SHP77 treated with DMSO at 0.1 percent for 48 hours (cell line): Measurements from ENCODE around the gene TMEM52B.
"Not testable (repeated sequence)": the region's sequence is repeated elsewhere in the genome, so short reads cannot be mapped to it uniquely, and the experiment has no call there.

Source experiments
- DNase-seq: peaks from one replicate; lab custom pipeline; 2025; lab: John Stamatoyannopoulos, UW

TMEM52B gene

DNA sequence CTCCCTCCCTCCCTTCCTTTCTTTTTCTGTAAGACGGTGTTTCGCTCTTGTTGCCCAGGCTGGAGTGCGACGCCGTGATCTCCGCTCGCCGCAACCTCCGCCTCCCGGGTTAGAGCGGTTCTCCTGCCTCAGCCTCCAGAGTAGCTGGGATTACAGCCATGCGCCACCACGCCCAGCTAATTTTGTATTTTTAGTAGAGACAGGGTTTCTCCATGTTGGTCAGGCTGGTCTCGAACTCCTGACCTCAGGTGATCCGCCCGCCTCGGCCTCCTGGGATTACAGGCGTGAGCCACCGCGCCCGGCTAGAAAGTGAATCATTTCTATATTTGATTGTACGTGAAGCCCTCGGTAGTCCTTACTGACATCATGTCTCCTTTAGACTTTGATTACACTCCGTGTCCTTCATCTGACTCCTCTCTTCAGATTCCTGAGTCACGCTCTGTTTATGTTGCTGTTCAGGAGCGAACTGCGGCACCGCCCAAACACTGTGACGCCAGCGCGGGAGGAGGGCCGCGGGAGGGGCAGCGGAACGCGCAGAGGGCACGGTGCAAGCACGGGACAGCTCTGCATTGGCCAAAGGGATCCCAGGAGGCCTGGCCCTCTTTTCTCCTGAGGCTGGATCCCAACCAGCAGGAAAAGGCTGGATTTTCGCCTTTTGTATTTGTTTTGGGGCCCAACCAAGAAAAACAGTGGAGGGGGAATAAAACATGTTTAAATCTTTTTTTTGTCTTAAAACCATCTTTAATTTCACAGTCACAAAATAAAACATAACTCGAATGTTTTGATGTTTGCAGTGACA lies 33.3 kb downstream of the TMEM52B start:
- DNase-seq = peak; percentile 53

DNA sequence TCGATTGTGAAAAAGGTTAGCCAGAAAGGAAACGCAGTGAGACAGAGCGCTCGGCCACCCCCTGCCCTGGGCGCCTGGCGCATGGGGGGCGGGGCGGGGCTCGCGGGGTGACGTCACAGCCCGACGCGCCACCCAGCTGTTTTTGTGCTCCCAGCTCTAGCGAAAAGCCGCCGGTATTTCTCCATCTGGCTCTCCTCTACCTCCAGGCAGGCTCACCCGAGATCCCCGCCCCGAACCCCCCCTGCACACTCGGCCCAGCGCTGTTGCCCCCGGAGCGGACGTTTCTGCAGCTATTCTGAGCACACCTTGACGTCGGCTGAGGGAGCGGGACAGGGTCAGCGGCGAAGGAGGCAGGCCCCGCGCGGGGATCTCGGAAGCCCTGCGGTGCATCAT lies 33.9 kb downstream of the TMEM52B start, which contains the start of gene GABARAPL1:
GABARAPL1 (plus strand) TSS at position 139 of the 393 bp plus-strand sequence; CDS start at position 392, 253 bp downstream.
- DNase-seq = no peak

DNA sequence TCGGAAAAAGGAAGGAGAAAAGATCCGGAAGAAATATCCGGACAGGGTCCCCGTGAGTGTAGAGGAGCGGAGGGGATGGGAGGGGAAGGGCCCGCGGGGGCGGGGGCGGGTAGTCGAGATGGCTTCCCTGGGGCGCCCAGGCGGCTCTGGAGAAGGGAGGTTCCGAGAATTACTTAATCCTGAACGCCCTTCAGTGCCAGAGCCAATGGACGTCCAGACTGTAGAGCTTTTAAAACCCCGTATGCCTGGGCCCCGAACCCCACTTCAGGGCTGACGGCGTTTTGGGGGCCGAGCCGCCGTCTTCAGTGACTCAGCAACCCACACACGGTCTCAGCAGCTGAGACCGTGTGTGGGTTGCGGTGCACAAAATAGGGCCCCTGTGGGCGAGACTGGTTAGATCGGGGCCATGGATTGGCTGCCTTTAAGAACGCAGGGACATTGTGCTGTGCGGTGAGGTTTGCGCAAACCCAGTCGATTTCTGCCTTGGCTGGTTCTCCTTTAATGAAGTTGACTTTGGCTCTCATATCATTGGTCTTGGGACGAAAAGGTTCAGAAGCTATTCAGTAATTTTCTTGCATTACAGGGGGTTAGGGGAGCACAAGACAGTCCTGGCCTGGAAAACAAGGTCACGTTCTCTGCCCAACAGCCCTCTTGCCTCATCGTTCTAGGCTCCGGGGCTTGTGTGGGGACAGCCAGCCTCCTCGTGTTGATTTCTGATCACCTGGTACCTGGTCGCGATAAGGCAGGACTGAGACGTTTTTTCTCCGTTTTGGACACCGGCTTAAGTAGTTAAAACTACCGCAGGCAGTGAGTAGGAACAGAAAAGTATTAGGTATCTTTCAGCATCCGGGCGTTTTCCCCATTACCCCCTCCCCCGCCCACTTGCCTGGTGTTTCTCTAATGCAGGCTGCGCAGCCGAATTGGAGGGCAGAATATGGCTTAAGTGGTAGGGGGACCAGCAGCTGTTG lies 34.6 kb downstream of the TMEM52B start:
- no peak for DNase-seq

DNA sequence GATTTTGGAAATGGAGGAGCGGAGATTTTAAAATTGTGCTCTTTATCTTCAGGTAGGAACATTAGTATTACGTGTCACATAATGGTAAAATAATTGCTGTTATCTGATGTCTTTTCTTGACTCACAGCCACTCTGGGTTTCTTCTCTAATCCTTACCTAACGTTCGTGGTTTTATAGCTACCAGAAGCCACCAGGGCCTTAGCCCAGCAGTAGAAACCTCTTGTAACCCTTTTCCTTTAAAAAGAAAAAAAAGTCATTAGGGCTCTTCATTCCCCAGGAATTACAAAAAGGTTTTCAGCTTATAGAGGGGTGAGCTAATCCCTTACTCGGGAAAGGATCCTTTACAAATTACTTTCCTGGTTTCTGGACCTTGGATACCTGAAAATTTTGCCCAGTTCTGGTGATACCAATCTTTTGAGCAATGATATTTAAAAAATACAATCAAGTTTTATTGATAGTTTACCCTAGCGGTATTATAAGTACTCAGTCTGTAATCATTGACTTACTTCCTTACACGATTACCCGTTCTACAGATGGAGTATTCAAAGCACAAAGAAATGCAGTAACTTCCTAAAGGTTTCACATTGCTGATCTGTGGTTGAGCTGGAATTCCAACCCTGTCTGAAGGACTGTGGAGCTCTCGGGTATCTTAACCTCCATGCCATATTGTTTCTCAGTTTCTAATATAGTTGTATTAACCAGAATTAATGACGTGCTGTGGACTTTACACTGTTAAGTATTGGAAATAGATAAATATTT lies 35.5 kb downstream of the TMEM52B start:
- DNase-seq = no peak

DNA sequence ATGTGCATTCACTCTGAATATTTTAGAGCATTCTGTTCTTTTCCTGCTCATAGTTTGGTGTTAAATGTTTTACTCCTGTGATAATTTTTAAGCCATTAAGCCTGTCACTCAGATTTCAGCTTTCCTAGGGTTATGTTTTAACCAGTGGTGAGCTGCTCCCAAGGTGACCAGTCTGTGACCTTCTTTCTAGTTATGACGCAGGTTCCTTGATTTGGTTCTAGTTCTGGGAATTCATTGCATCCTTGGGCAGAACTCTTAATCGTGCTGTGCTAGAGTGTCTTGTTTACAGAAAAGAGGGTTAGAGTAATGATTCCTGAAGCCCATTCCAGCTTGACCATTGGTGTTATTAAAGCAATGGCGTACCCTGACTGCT lies 36.0 kb downstream of the TMEM52B start:
- DNase-seq = no peak

DNA sequence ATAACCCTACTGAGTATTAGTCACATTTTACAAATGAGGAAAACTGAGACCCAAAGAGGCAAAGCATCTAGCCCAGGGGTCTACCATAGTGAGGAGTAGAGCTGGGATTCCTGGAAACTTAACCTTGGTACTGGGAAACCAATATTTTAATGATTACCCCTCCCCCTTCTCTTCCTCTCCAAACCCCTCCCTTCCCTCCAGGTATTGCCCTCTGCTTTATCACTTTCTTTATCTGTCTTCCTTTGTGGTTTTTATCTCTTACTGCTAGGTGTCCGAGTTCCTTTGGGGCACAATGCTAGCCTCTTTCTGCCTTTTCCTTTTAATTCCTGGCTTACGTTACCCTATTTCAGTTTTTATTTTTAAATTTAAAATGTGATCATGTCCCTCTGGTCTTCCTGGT lies 36.6 kb downstream of the TMEM52B start:
- no peak for DNase-seq

DNA sequence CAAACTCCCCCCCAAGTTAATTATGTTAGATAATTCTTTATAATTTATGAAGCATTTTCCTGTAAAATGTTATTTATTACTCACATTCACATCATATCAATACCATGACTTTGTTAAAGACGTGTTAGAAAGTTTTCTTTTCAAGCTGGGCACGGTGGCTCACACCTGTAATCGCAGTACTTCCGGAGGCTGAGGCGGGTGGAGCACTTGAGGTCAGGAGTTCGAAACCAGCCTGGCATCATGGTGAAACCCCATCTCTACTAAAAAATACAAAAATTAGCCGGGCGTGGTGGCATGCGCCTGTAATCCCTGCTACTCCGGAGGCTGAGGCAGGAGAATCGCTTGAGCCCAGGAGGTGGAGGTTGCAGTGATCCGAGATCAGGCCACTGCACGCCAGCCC lies 37.1 kb downstream of the TMEM52B start:
- not testable (repeated sequence) for DNase-seq

DNA sequence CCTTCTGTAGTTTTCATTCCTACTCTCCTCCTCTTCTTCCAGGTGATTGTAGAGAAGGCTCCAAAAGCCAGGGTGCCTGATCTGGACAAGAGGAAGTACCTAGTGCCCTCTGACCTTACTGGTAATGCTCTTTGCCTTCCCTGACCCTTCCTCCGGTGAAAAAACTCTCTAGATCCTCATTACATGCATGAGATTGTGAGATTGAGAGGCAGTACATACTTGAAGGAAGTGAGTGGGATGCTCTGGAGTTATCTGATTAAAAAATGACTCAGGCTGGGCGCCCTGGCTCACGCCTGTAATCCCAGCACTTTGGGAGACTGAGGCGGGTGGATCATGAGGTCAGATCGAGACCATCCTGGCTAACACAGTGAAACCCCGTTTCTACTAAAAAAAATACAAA lies 39.2 kb downstream of the TMEM52B start:
- no peak for DNase-seq

DNA sequence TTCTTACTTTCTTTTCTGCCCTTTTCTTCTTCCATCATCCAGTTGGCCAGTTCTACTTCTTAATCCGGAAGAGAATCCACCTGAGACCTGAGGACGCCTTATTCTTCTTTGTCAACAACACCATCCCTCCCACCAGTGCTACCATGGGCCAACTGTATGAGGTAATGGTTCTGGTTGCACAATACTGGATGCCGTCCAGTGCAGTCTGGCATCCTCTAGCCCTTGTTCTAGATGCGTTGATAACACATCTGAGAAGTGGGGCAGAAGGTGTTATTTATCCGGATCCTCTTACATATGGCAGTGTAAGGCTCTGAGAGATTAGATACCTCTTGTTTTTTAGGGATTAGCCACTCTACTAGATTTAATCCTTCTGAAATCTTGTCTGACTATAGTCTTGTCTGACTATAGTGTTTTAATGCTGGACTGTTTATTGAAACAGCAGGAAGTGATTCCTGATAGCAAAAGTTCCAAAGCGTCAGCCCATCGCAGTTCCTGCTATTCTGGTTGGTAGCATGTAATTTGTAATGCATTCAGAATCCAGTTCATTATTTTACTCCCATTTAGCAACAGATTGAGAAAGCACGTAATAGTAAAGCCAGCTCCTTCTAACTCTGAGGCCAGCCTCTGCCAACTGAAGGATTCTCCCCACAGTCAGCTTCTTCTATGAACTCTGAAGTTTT lies 41.7 kb downstream of the TMEM52B start:
- no peak for DNase-seq

DNA sequence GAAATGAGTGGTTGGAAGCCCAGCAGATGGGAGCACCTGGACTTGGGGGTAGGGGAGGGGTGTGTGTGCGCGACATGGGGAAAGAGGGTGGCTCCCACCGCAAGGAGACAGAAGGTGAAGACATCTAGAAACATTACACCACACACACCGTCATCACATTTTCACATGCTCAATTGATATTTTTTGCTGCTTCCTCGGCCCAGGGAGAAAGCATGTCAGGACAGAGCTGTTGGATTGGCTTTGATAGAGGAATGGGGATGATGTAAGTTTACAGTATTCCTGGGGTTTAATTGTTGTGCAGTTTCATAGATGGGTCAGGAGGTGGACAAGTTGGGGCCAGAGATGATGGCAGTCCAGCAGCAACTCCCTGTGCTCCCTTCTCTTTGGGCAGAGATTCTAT lies 43.0 kb downstream of the TMEM52B start:
- no peak for DNase-seq

DNA sequence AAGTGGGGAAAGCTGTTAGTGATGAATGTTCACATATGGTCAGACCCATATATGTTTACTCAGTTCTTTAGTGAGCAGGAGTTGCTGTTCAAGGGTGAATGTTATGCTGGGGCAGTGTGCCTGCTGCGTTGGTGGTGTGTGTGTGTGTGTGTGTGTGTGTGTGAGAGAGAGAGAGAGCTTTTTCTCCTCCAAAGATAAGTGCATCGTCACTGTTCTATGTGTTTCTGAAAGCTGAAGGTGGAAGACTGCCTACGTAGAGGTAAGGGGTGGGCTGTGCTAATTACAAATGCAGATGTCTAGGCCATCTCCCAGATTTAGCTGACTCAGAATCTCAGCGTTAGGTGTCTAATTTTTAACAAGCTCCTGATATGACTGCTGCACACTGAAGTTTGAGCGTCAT lies 44.4 kb downstream of the TMEM52B start:
- no peak for DNase-seq

DNA sequence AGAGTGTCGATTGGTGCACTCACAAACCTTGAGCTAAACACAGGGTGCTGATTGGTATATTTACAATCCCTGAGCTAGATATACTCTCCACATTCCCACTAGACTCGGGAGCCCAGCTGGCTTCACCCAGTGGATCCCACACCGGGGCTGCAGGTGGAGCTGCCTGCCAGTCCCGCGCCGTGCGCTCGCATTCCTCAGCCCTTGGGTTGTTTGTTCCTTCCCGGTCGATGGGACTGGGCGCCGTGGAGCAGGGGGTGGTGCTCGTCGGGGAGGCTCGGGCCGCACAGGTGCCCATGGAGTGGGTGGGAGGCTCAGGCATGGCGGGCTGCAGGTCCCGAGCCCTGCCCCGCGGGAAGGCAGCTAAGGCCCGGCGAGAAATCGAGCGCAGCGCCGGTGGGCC lies 46.6 kb downstream of the TMEM52B start:
- DNase-seq = not testable (repeated sequence)

DNA sequence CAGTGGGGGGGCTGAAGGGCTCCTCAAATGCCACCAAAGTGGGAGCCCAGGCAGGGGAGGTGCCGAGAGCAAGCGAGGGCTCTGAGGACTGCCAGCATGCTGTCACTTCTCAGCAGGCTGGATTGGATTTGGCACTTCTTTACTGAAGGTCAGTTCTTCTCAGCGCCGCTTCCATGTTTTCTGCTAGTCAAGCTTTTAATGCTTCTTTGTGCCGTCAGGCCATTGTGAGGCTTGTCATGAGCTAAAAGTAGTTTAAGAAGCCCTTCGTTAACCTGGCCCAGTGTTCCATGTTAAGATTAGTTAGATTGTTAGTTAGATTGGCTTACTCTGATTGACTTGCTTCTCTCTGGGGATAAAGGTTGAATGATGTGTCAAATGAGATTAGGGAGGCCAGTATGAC lies 47.3 kb downstream of the TMEM52B start:
- no peak for DNase-seq

DNA sequence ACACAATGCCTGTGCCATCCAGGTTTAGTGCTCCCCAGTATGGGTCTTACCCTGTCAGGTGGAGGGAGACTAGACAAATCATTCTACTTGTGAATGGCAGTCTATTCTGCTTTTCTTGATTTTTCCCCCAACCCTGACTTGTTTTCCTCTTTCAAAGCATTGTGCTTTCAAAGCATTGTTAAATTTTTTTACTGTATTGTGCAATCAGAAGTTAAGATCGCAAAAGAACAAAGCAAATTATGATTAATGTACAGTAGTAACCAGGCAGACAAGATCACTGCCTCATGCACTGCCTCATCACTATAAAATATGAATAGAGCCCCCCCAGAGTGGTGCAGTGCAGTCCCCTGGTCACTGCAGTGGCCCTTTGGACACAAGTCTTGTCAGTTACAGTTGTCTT lies 47.9 kb downstream of the TMEM52B start:
- DNase-seq = no peak

DNA sequence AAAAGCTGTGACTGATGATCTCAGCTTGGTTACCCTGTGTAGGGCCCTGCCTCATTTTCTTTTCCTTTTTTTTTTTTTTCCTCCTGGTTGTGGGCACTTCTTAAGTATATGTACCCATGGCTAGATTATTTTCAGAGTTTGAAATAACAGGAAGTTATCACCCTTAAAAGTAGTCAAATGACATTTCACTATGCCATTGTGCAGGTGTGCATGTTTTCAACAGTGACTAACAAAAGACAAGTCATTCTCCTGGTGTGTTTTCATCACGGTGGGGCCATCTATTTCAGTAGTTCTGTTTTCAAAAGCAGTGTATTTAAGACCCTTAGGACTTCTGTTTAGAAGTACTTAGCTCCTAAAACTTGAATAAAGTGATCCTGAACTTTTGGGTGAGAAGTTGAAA lies 48.8 kb downstream of the TMEM52B start:
- no peak for DNase-seq

DNA sequence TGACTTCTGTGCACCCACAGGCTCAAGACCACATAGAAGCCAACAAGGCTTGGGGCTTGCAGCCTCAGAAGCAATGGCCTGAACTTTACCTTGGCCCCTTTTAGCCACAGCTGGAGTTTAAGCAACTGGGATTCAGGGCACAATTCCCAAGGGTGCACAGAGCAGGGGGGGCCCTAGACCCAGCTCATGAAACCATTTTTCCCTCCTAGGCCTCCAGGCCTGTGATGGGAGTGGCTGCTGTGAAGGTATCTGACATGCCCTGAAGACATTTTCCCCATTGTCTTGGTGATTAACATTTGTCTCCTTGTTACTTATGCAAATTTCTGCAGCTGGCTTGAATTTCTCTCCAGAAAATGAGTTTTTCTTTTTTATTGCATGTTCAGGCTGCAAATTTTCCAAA lies 55.7 kb downstream of the TMEM52B start:
- no peak for DNase-seq

DNA sequence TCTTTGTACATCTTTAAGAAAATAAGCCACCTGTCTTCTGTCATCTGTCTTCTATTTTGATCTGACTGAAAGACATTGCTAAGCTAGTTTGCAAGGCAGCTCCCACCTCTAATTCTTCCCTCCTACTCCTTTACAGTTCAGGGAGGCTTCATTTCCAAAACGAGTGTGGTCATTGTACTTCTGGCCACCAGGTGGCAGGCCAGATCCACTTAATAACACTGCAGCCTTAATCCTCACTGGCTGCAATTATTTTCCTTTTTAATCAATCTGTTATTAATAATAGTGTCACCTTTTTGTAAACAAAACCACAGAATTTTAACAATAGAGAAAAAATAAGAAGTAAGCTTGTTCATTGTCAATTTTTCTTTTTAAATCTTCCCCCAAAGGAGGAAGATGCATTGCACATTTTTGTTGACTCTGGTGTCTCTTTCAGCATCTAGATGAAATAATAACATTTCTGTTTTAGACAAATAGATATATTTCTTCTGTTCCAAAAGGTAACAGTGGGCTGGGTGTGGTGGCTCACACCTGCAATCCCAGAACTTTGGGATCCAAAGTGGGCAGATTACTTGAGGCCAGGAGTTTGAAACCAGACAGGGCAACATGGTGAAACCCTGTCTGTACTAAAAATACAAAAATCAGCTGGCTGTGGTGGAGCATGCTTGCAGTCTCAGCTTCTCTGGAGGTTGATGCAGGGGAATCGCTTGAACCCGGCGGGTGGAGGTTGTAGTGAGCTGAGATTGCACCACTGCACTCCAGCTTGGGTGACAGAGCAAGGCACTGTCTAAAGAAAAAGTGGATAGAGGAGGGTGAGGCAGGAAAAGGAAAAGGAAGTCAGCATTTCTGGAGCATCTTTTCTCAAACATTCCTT lies 57.2 kb downstream of the TMEM52B start:
- no peak for DNase-seq

DNA sequence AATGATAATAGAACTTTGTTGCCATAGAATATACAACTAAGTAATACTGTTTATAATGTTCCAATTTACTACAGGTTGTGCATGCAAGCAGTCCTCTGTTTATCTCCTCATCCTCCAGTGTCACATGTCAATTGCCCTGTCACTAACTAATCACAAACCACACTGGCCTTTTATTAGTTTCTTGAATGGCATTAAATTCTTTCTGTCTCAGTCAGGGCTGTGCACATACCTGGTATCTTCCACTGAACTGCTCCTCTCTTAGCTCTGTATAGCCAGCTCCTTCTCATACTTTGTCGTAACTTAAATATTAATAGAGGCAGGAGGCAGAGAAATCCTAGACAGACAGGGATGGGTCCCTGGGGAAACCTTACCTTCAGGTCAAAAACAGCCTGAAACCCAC lies 57.9 kb downstream of the TMEM52B start:
- no peak for DNase-seq

DNA sequence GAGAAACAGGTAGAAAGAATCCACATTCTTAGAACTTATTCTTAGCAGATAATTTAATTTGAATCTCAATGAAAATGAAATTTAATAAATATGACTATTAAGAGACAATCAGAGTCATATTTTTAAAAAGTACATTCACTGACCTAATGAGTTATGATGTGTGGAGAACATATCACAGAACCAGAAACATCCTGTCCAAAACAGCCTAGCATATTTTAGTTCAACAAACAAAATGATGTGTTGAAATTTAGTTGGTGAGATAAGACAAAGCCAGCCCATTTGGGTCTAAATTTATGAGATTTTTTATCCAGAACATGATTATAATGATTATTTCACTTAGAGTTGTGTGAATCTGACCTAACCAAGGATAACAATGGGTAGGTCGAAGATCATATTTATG lies 59.7 kb downstream of the TMEM52B start:
- no peak for DNase-seq

DNA sequence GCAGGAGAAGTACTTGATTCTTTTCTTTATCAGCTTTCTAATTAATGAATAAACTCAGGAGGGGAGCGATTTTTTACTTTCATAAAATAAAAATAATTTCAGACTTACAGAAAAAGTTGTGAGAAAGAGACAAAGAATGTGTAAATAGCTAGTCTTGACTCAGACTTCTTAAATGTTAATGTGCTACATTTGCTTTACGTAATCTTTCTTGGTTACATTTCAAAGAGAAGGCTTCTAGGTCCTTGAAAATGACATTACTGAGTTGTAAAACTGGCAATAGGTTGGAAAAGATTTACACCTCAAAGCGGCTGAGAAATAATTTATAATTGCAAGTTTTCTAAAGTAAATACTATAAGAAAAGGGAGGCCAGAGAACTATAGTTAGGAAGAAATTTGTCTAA lies 62.5 kb downstream of the TMEM52B start:
- DNase-seq = no peak
